HFFc6 (cell line): ENCODE data around the gene DENND1C. TPM values are rescaled to one million over a fixed set of nuclear protein-coding genes. Genes with fewer than 3 reads are reported as not detected.

Experiments used
- DNase-seq: peaks from one replicate; pipeline ENCODE4 v3.0.0-alpha.2; 2018
- H3K27ac Mint-ChIP-seq: 2 replicates; pipeline ENCODE4 v1.8.0; 2020; ENCODE audit warnings: mild to moderate bottlenecking, mixed read lengths
- H3K27me3 Mint-ChIP-seq: 2 replicates; pipeline ENCODE4 v1.8.0; 2021; ENCODE audit warnings: mild to moderate bottlenecking, moderate library complexity, mixed read lengths; ENCODE audit not compliant: insufficient read depth
- H3K36me3 Mint-ChIP-seq: 2 replicates; pipeline ENCODE4 v1.8.0; 2021; ENCODE audit warnings: low read depth, mixed read lengths
- H3K4me1 Mint-ChIP-seq: 2 replicates; pipeline ENCODE4 v1.8.0; 2020; ENCODE audit warnings: low read depth, mixed read lengths
- H3K4me3 Mint-ChIP-seq: 2 replicates; pipeline ENCODE4 v1.8.0; 2020; ENCODE audit warnings: mild to moderate bottlenecking, moderate library complexity, mixed read lengths
- H3K9me3 Mint-ChIP-seq: 2 replicates; pipeline ENCODE4 v1.8.0; 2020; ENCODE audit warnings: mild to moderate bottlenecking, mixed read lengths
- CTCF ChIP-seq: fragments of 200-600 bp; sonication (generic); IDR thresholded peaks from 2 replicates; pipeline ENCODE4 v1.5.0; 2021; ENCODE audit warnings: antibody characterized with exemption, mild to moderate bottlenecking
- total RNA-seq, 6 experiments: library from RNA; stranded (reverse); fragmentation: NEBNext Ultra II Directional; extraction: Animal tissue kit (Norgen Biotek cat#: 25700); gene quantifications; 2 replicates in 1 of 6; 3 replicates in 5 of 6; pipeline ENCODE4 v1.2.3, GENCODE V29; 2021

Gene DENND1C
- total RNA-seq, 6 experiments from 2014 or later = not detected

GRCh38 chr19:6472713-6473112 is 8.9 kb downstream of the DENND1C start:
- Mint-ChIP-seq H3K4me3 (no peak overlapping the region), H3K36me3 (no peaks in the 10 kb centered on the region), H3K27me3 (peaks cover 13% of the 10 kb centered on the region), H3K9me3 (no peaks in the 10 kb centered on the region), H3K27ac (no peak overlapping the region), H3K4me1 (no peaks in the 10 kb centered on the region)
- TF ChIP-seq CTCF = no peak
- no peak for DNase-seq

GRCh38 chr19:6471076-6471475 is 10.5 kb downstream of the DENND1C start:
- Mint-ChIP-seq H3K27me3 (peaks cover 16% of the 10 kb centered on the region), H3K9me3 (no peaks in the 10 kb centered on the region), H3K36me3 (no peaks in the 10 kb centered on the region), H3K4me3 (no peak overlapping the region), H3K4me1 (no peaks in the 10 kb centered on the region), H3K27ac (no peak overlapping the region)
- TF ChIP-seq CTCF = no peak
- no peak for DNase-seq

GRCh38 chr19:6470173-6470572 is 11.4 kb downstream of the DENND1C start:
- peaks cover 21% of the 10 kb centered on the region for H3K27me3 Mint-ChIP-seq
- no peaks in the 10 kb centered on the region for H3K4me1 Mint-ChIP-seq
- no peak overlapping the region for H3K27ac Mint-ChIP-seq
- H3K36me3 Mint-ChIP-seq = no peaks in the 10 kb centered on the region
- no peak for DNase-seq
- TF ChIP-seq CTCF = no peak
- no peaks in the 10 kb centered on the region for H3K9me3 Mint-ChIP-seq
- H3K4me3 Mint-ChIP-seq = no peak overlapping the region

GRCh38 chr19:6467384-6467783 is 14.2 kb downstream of the DENND1C start:
- Mint-ChIP-seq H3K27ac (no peak overlapping the region), H3K36me3 (no peaks in the 10 kb centered on the region), H3K4me1 (no peaks in the 10 kb centered on the region), H3K4me3 (no peak overlapping the region), H3K9me3 (no peaks in the 10 kb centered on the region), H3K27me3 (peaks cover 25% of the 10 kb centered on the region)
- no peak for DNase-seq
- TF ChIP-seq CTCF = no peak

GRCh38 chr19:6466526-6467248 is 14.9 kb downstream of the DENND1C start:
- no peak for DNase-seq
- H3K9me3 Mint-ChIP-seq = no peaks in the 10 kb centered on the region
- H3K36me3 Mint-ChIP-seq = no peaks in the 10 kb centered on the region
- H3K27me3 Mint-ChIP-seq = peaks cover 28% of the 10 kb centered on the region
- no peak overlapping the region for H3K27ac Mint-ChIP-seq
- no peaks in the 10 kb centered on the region for H3K4me1 Mint-ChIP-seq
- no peak overlapping the region for H3K4me3 Mint-ChIP-seq
- TF ChIP-seq CTCF = no peak
